HepG2 (cell line): Measurements from ENCODE around the gene PDLIM7.

ENCODE experiments used
- ATF7 ChIP-seq, 2 experiments: fragments of 450-650 bp in 1 of 2; sonication (generic) in 1 of 2; formaldehyde crosslinking in 1 of 2; IDR thresholded peaks; 2 replicates each; pipeline versions ENCODE4 v1.4.0 to v1.6.1; 2016 to 2020; ENCODE audit warnings: antibody characterized with exemption in 1 of 2, mild to moderate bottlenecking in 1 of 2, missing genetic modification reagents in 1 of 2
- CREB1 ChIP-seq, 2 experiments: fragments of 450-650 bp in 1 of 2; IDR thresholded peaks; 2 replicates each; pipeline ENCODE4 v1.6.1; 2016 to 2017; ENCODE audit warnings: control low read depth in 1 of 2, mild to moderate bottlenecking in 1 of 2, missing compliant biosample characterization in 1 of 2, missing genetic modification characterization in 1 of 2
- MYNN ChIP-seq: sonication (generic); formaldehyde crosslinking; IDR thresholded peaks from 2 replicates; pipeline ENCODE4 v1.4.0; 2020; ENCODE audit warnings: mild to moderate bottlenecking, low read depth, missing genetic modification reagents
- NFRKB ChIP-seq: fragments of 450-650 bp; IDR thresholded peaks from 2 replicates; pipeline ENCODE4 v1.6.1; 2017
- POLR2AphosphoS2 ChIP-seq: IDR thresholded peaks from 2 replicates; pipeline ENCODE4 v1.6.1; 2011; ENCODE audit warnings: low read depth, low read length, improper control_type of control experiment
- SMAD1 ChIP-seq: sonication (generic); formaldehyde crosslinking; IDR thresholded peaks from 2 replicates; pipeline ENCODE4 v1.4.0; 2020; ENCODE audit warnings: missing genetic modification reagents, low read depth, mild to moderate bottlenecking, borderline replicate concordance
- SMC3 ChIP-seq: IDR thresholded peaks from 2 replicates; pipeline ENCODE4 v1.6.1; 2011; ENCODE audit warnings: low read length, improper control_type of control experiment
- SRF ChIP-seq: IDR thresholded peaks from 2 replicates; pipeline ENCODE4 v1.6.1; 2011; ENCODE audit warnings: mild to moderate bottlenecking, low read depth, low read length, moderate library complexity
- ZNF431 ChIP-seq: sonication (generic); formaldehyde crosslinking; IDR thresholded peaks from 2 replicates; pipeline ENCODE4 v1.9.0; 2022; ENCODE audit warnings: missing genetic modification reagents, low read depth, mild to moderate bottlenecking, borderline replicate concordance
- ZNF512B ChIP-seq: sonication (generic); formaldehyde crosslinking; IDR thresholded peaks from 2 replicates; pipeline ENCODE4 v1.5.1; 2020; ENCODE audit warnings: missing genetic modification reagents, mild to moderate bottlenecking, borderline replicate concordance

GRCh38 chr5:177469750-177470525, 27.5 kb downstream of the PDLIM7 start:
- no peak for TF ChIP-seq SRF
- TF ChIP-seq SMC3, result no peak
- TF ChIP-seq ATF7 (IDR thresholded peaks at IDR 0.05), result no peak
- TF ChIP-seq ATF7 (CRISPR knock-in tag; IDR thresholded peaks at IDR 0.05), result no peak
- TF ChIP-seq SMAD1 (CRISPR knock-in tag), result no peak
- TF ChIP-seq CREB1 (IDR thresholded peaks at IDR 0.05), result no peak
- no peak for TF ChIP-seq CREB1 (CRISPR knock-in tag; IDR thresholded peaks at IDR 0.05)
- no peak for TF ChIP-seq POLR2AphosphoS2
- no peak for TF ChIP-seq ZNF431 (CRISPR knock-in tag)
- TF ChIP-seq NFRKB, result no peak
- no peak for TF ChIP-seq MYNN (CRISPR knock-in tag)
- TF ChIP-seq ZNF512B (CRISPR knock-in tag), result no peak
